Esophagus muscularis mucosa (tissue), 4 donors: ENCODE measurements around the gene NPAS1. TPM values are rescaled to one million over a fixed set of nuclear protein-coding genes. Genes with fewer than 3 reads are reported as not detected.

Experiments
- DNase-seq: peaks from one replicate; pipeline ENCODE4 v3.0.0-alpha.2; 2017; ENCODE audit errors: extremely low spot score
- H3K27ac ChIP-seq, 4 donors: fragments of 200-600 bp; sonication (generic); replicated peaks in 1 of 4; 1 replicate in 3 of 4; 2 replicates in 1 of 4; pipeline ENCODE4 v1.5.1; 2016 to 2019; ENCODE audit warnings: mild to moderate bottlenecking in 1 of 4
- H3K27me3 ChIP-seq, 4 donors: fragments of 200-600 bp; sonication (generic); one replicate each; pipeline versions ENCODE4 v1.5.1 to v1.6.0; 2016 to 2019
- H3K36me3 ChIP-seq, 4 donors: fragments of 200-600 bp; sonication (generic); one replicate each; pipeline ENCODE4 v1.5.1; 2016 to 2019
- H3K4me1 ChIP-seq, 4 donors: fragments of 200-600 bp; sonication (generic); one replicate each; pipeline ENCODE4 v1.5.1; 2016 to 2019
- H3K4me3 ChIP-seq, 4 donors: fragments of 200-600 bp; sonication (generic); 1 replicate in 2 of 4; 2 replicates in 2 of 4; pipeline ENCODE4 v1.5.1; 2016 to 2019; ENCODE audit warnings: mild to moderate bottlenecking in 4 of 4, moderate library complexity in 1 of 4
- H3K9me3 ChIP-seq, 4 donors: fragments of 200-600 bp; sonication (generic); 1 replicate in 3 of 4; 2 replicates in 1 of 4; pipeline ENCODE4 v1.5.1; 2016 to 2019
- CTCF ChIP-seq, 3 experiments: fragments of 200-600 bp in 2 of 3; fragments of 450-650 bp in 1 of 3; sonication (generic) in 2 of 3; IDR thresholded peaks; one replicate each; pipeline ENCODE4 v1.5.1; 2017 to 2019; ENCODE audit warnings: antibody characterized with exemption in 3 of 3, mild to moderate bottlenecking in 2 of 3, moderate library complexity in 1 of 3
- EP300 ChIP-seq: sonication (generic); formaldehyde crosslinking; IDR thresholded peaks from one replicate; pipeline ENCODE4 v1.6.1; 2017; ENCODE audit warnings: antibody characterized with exemption
- POLR2A ChIP-seq: fragments of 450-650 bp; IDR thresholded peaks from one replicate; pipeline ENCODE4 v1.6.1; 2017; ENCODE audit warnings: antibody characterized with exemption, moderate library complexity, mild to moderate bottlenecking, low read depth
- POLR2AphosphoS5 ChIP-seq, 2 donors: sonication (generic); formaldehyde crosslinking; IDR thresholded peaks; one replicate each; pipeline ENCODE4 v1.6.1; 2017; ENCODE audit warnings: antibody characterized with exemption in 2 of 2
- WGBS: methylation state at CpG from one replicate; pipeline ENCODE4 v1.1.5; 2018; 5-methylcytosine and 5-hydroxymethylcytosine counted together
- intact Hi-C: fragments of 100-400 bp; cut with DNase I; formaldehyde crosslinking; loops from one replicate; pipeline ENCODE4 v1.15.1; 2023
- total RNA-seq, 4 donors: library from RNA; depleted of rRNA; stranded (reverse); fragments of >200 nt; gene quantifications; one replicate each; pipeline versions ENCODE4 v1.1.0 to v1.2.1, GENCODE V29; 2016

Gene NPAS1
- total RNA-seq, 4 donors from 2014 or later: 0.34 TPM; not detected in 3

GRCh38 chr19:47039239-47039874, 19.7 kb downstream of the NPAS1 start:
- H3K4me3 ChIP-seq: no peak overlapping the region
- DNase-seq: no peak
- peaks cover 7 to 16% (median 15%) of the 10 kb centered on the region in 4 donors for H3K4me1 ChIP-seq
- H3K36me3 ChIP-seq: peaks cover 0 to 8% (median 5%) of the 10 kb centered on the region in 4 donors
- no peaks in the 10 kb centered on the region for H3K9me3 ChIP-seq
- peaks cover 0 to 9% (median 0%) of the 10 kb centered on the region in 4 donors for H3K27me3 ChIP-seq
- 93% methylated on average over 9 of the region's 17 CpGs for WGBS
- no peak for TF ChIP-seq POLR2A
- intact Hi-C loops: loop anchor here (5.0 kb wide), 1 partner anchor 88 kb away; no protein-coding TSS in a partner anchor
- no peak overlapping the region for H3K27ac ChIP-seq

GRCh38 chr19:47040869-47041268, 21.2 kb downstream of the NPAS1 start:
- intact Hi-C loops: no loop called here
- DNase-seq: no peak
- TF ChIP-seq EP300 (no peak), CTCF (IDR thresholded peaks at IDR 0.05) (no peak), POLR2A (no peak), POLR2AphosphoS5 (IDR thresholded peaks at IDR 0.05) (no peak)
- peaks cover 4 to 9% (median 7%) of the 10 kb centered on the region in 4 donors for H3K4me1 ChIP-seq
- no peak overlapping the region for H3K27ac ChIP-seq
- no peaks in the 10 kb centered on the region for H3K27me3 ChIP-seq
- peaks cover 0 to 18% (median 5%) of the 10 kb centered on the region in 4 donors for H3K36me3 ChIP-seq
- WGBS: 72% methylated on average over 7 of the region's 8 CpGs
- H3K9me3 ChIP-seq: no peaks in the 10 kb centered on the region
- H3K4me3 ChIP-seq: no peak overlapping the region

- intact Hi-C loops: no loop called here
- no peak for DNase-seq
- Histone ChIP-seq H3K9me3 (no peaks in the 10 kb centered on the region), H3K4me3 (no peak overlapping the region), H3K4me1 (peaks cover 8 to 22% (median 17%) of the 10 kb centered on the region in 4 donors), H3K36me3 (peaks cover 0 to 19% (median 5%) of the 10 kb centered on the region in 4 donors), H3K27me3 (no peaks in the 10 kb centered on the region), H3K27ac (no peak overlapping the region)
- TF ChIP-seq CTCF (IDR thresholded peaks at IDR 0.05) (no peak), POLR2A (no peak), POLR2AphosphoS5 (IDR thresholded peaks at IDR 0.05) (no peak), EP300 (no peak)
- 94% methylated on average over 19 of the region's 56 CpGs for WGBS
These were observed 25.6 kb downstream of the NPAS1 start for GRCh38 chr19:47044946-47045866.

GRCh38 chr19:47045867-47046470, 26.3 kb downstream of the NPAS1 start:
- 93% methylated on average over 23 of the region's 45 CpGs for WGBS

More at GRCh38 chr19:47045867-47046470, 26.3 kb downstream of the NPAS1 start:
- TF ChIP-seq CTCF (IDR thresholded peaks at IDR 0.05) (no peak), POLR2AphosphoS5 (IDR thresholded peaks at IDR 0.05) (no peak), POLR2A (no peak), EP300 (no peak)
- H3K36me3 ChIP-seq: peaks cover 0 to 19% (median 5%) of the 10 kb centered on the region in 4 donors
- no peak overlapping the region for H3K4me3 ChIP-seq
- peaks cover 8 to 22% (median 17%) of the 10 kb centered on the region in 4 donors for H3K4me1 ChIP-seq
- intact Hi-C loops: no loop called here
- no peaks in the 10 kb centered on the region for H3K27me3 ChIP-seq
- H3K27ac ChIP-seq: no peak overlapping the region
- DNase-seq: no peak
- H3K9me3 ChIP-seq: no peaks in the 10 kb centered on the region
